ENCODE results near the gene ELL. TPM values are rescaled to one million over a fixed set of nuclear protein-coding genes. Genes with fewer than 3 reads are reported as not detected.

Gene ELL
- polyA plus RNA-seq, 1 donor from 2014 or later = 7.2 TPM

- no peaks in the 10 kb centered on the region for H3K9me2 ChIP-seq (ENCODE audit: insufficient read depth, low read length)
- no peak overlapping the region for H3K4me3 ChIP-seq (ENCODE audit: low read length)
- no peaks in the 10 kb centered on the region for H3F3A ChIP-seq (ENCODE audit: insufficient read depth, low read length, poor library complexity, severe bottlenecking)
- TF ChIP-seq POLR2AphosphoS5 (IDR thresholded peaks at IDR 0.05) (no peak), RAD21 (conservative IDR thresholded peaks at IDR 0.05) (no peak), CTCF (IDR thresholded peaks at IDR 0.05; ENCODE audit: poor library complexity, severe bottlenecking) (no peak), MXI1 (conservative IDR thresholded peaks at IDR 0.05; ENCODE audit: poor library complexity, severe bottlenecking) (no peak), REST (IDR thresholded peaks at IDR 0.05; ENCODE audit: borderline replicate concordance) (no peak), TAF1 (IDR thresholded peaks at IDR 0.05; ENCODE audit: low read depth) (no peak), EP300 (conservative IDR thresholded peaks at IDR 0.05; ENCODE audit: poor library complexity, severe bottlenecking) (no peak), EZH2 (IDR thresholded peaks at IDR 0.05; ENCODE audit: borderline replicate concordance, insufficient read depth, low read length, poor library complexity, severe bottlenecking) (no peak), SMC3 (conservative IDR thresholded peaks at IDR 0.05; ENCODE audit: poor library complexity) (no peak)
- no peak overlapping the region for H3K4me2 ChIP-seq (ENCODE audit: low read length)
- no peak overlapping the region for H2AFZ ChIP-seq (ENCODE audit: low read depth, low read length)
- no peaks in the 10 kb centered on the region for H3K27me3 ChIP-seq (ENCODE audit: insufficient read depth, low read depth, low read length)
- H3K27ac ChIP-seq (ENCODE audit: low read length) = no peak overlapping the region
- no peaks in the 10 kb centered on the region for H4K20me1 ChIP-seq (ENCODE audit: insufficient read depth)
- no peaks in the 10 kb centered on the region for H3K36me3 ChIP-seq (ENCODE audit: insufficient read depth, low read length)
- H3K9me3 ChIP-seq (ENCODE audit: low read length) = no peaks in the 10 kb centered on the region
- no peak overlapping the region for H3K9ac ChIP-seq (ENCODE audit: low read length)
- peaks cover 3% of the 10 kb centered on the region for H3K79me2 ChIP-seq (replicated peaks; ENCODE audit: insufficient read depth, low read length)
These were observed 21.5 kb downstream of the ELL start for GRCh38 chr19:18500376-18500775.

- Histone ChIP-seq H3K9me3 (ENCODE audit: low read length) (no peaks in the 10 kb centered on the region), H2AFZ (ENCODE audit: low read depth, low read length) (no peak overlapping the region), H4K20me1 (ENCODE audit: insufficient read depth) (no peaks in the 10 kb centered on the region), H3K4me2 (ENCODE audit: low read length) (no peak overlapping the region), H3K9ac (ENCODE audit: low read length) (no peak overlapping the region), H3K9me2 (ENCODE audit: insufficient read depth, low read length) (no peaks in the 10 kb centered on the region), H3K27ac (ENCODE audit: low read length) (no peak overlapping the region), H3F3A (ENCODE audit: insufficient read depth, low read length, poor library complexity, severe bottlenecking) (no peaks in the 10 kb centered on the region), H3K27me3 (ENCODE audit: insufficient read depth, low read depth, low read length) (no peaks in the 10 kb centered on the region), H3K4me3 (ENCODE audit: low read length) (no peak overlapping the region), H3K79me2 (replicated peaks; ENCODE audit: insufficient read depth, low read length) (peaks cover 3% of the 10 kb centered on the region), H3K36me3 (ENCODE audit: insufficient read depth, low read length) (no peaks in the 10 kb centered on the region)
- TF ChIP-seq MXI1 (conservative IDR thresholded peaks at IDR 0.05; ENCODE audit: poor library complexity, severe bottlenecking) (no peak), SMC3 (conservative IDR thresholded peaks at IDR 0.05; ENCODE audit: poor library complexity) (no peak), CTCF (IDR thresholded peaks at IDR 0.05; ENCODE audit: poor library complexity, severe bottlenecking) (no peak), EZH2 (IDR thresholded peaks at IDR 0.05; ENCODE audit: borderline replicate concordance, insufficient read depth, low read length, poor library complexity, severe bottlenecking) (no peak), RAD21 (conservative IDR thresholded peaks at IDR 0.05) (no peak), EP300 (conservative IDR thresholded peaks at IDR 0.05; ENCODE audit: poor library complexity, severe bottlenecking) (no peak), REST (IDR thresholded peaks at IDR 0.05; ENCODE audit: borderline replicate concordance) (no peak), TAF1 (IDR thresholded peaks at IDR 0.05; ENCODE audit: low read depth) (no peak), POLR2AphosphoS5 (IDR thresholded peaks at IDR 0.05) (no peak)
These were observed 22.7 kb downstream of the ELL start for GRCh38 chr19:18499055-18499775.
